PC-9 (cell line): ENCODE data around the gene CAVIN1. TPM values are rescaled to one million over a fixed set of nuclear protein-coding genes. Genes with fewer than 3 reads are reported as not detected.
"Not testable (repeated sequence)": the region's sequence is repeated elsewhere in the genome, so short reads cannot be mapped to it uniquely, and the experiment has no call there.

Experiments
- BruUV-seq: library from RNA; stranded (reverse); fragments of 400-500 nt; replicated peaks from 2 replicates; lab custom pipeline; 2021; lab: Mats Ljungman, UMichigan
- CTCF ChIA-PET: fragments of 300-600 bp; sonication (Branson Sonifier 250); formaldehyde crosslinking; loops from one replicate; lab custom pipeline; 2022; ENCODE audit warnings: antibody characterized with exemption; lab: Charles Lee
- POLR2A ChIA-PET: fragments of 300-600 bp; sonication (Branson Sonifier 250); formaldehyde crosslinking; loops from one replicate; lab custom pipeline; 2022; ENCODE audit warnings: antibody characterized with exemption; ENCODE audit not compliant: unreplicated experiment; lab: Charles Lee
- DNase-seq, 2 experiments: peaks; one replicate each; pipeline versions ENCODE4 v3.0.0 to v3.0.0-alpha.2; 2015 to 2022; ENCODE audit warnings: mixed read lengths in 1 of 2
- H2AFZ ChIP-seq: fragments of 200-600 bp; sonication (generic); 2 replicates; pipeline ENCODE4 v1.8.1; 2017; ENCODE audit warnings: antibody characterized with exemption
- H3F3A ChIP-seq: fragments of 200-600 bp; sonication (generic); 2 replicates; pipeline ENCODE4 v1.8.1; 2017; ENCODE audit warnings: antibody characterized with exemption, mild to moderate bottlenecking, low read depth; ENCODE audit not compliant: insufficient read depth
- H3K27ac ChIP-seq: fragments of 200-600 bp; sonication (generic); 2 replicates; pipeline ENCODE4 v1.6.1; 2016; ENCODE audit warnings: mixed run types
- H3K27me3 ChIP-seq: fragments of 200-600 bp; sonication (generic); 2 replicates; pipeline ENCODE4 v1.6.1; 2016; ENCODE audit warnings: low read depth, mixed run types; ENCODE audit not compliant: insufficient read depth
- H3K36me3 ChIP-seq: fragments of 200-600 bp; sonication (generic); 2 replicates; pipeline ENCODE4 v1.6.1; 2016; ENCODE audit warnings: low read depth, mixed run types
- H3K4me1 ChIP-seq: fragments of 200-600 bp; sonication (generic); replicated peaks from 2 replicates; pipeline ENCODE4 v1.6.1; 2016; ENCODE audit warnings: mixed run types; ENCODE audit not compliant: insufficient read depth
- H3K4me2 ChIP-seq: fragments of 200-600 bp; sonication (generic); 2 replicates; pipeline ENCODE4 v1.6.1; 2017; ENCODE audit warnings: mixed run types
- H3K4me3 ChIP-seq: fragments of 200-600 bp; sonication (generic); 2 replicates; pipeline ENCODE4 v1.6.1; 2016; ENCODE audit warnings: mixed run types
- H3K79me2 ChIP-seq: fragments of 200-600 bp; sonication (generic); 2 replicates; pipeline ENCODE4 v1.6.1; 2017; ENCODE audit warnings: low read depth, mixed run types
- H3K9me2 ChIP-seq: fragments of 200-600 bp; sonication (generic); 2 replicates; pipeline ENCODE4 v1.8.1; 2017; ENCODE audit warnings: mild to moderate bottlenecking; ENCODE audit not compliant: insufficient read depth
- H3K9me3 ChIP-seq: fragments of 200-600 bp; sonication (generic); 2 replicates; pipeline ENCODE4 v1.8.1; 2016; ENCODE audit warnings: low read depth; ENCODE audit not compliant: insufficient read depth
- H4K20me1 ChIP-seq: fragments of 200-600 bp; sonication (generic); 2 replicates; pipeline ENCODE4 v1.8.1; 2017; ENCODE audit not compliant: insufficient read depth
- CTCF ChIP-seq: fragments of 200-600 bp; sonication (generic); conservative IDR thresholded peaks from 2 replicates; pipeline ENCODE4 v1.6.1; 2017; ENCODE audit warnings: mixed run types, antibody characterized with exemption, mild to moderate bottlenecking, moderate library complexity
- EZH2 ChIP-seq: fragments of 200-600 bp; sonication (generic); IDR thresholded peaks from 2 replicates; pipeline ENCODE4 v1.8.0; 2017; ENCODE audit warnings: antibody characterized with exemption, low read depth
- intact Hi-C: fragments of 100-400 bp; cut with micrococcal nuclease; formaldehyde crosslinking; loops from one replicate; pipeline ENCODE4 v1.10.0; 2022; ENCODE audit not compliant: unreplicated experiment
- total RNA-seq: library from RNA; stranded (reverse); gene quantifications from 2 replicates; pipeline ENCODE4 v1.2.3, GENCODE V29; 2021

The CAVIN1 gene
- total RNA-seq, 1 experiment from 2014 or later = 170 TPM

DNA sequence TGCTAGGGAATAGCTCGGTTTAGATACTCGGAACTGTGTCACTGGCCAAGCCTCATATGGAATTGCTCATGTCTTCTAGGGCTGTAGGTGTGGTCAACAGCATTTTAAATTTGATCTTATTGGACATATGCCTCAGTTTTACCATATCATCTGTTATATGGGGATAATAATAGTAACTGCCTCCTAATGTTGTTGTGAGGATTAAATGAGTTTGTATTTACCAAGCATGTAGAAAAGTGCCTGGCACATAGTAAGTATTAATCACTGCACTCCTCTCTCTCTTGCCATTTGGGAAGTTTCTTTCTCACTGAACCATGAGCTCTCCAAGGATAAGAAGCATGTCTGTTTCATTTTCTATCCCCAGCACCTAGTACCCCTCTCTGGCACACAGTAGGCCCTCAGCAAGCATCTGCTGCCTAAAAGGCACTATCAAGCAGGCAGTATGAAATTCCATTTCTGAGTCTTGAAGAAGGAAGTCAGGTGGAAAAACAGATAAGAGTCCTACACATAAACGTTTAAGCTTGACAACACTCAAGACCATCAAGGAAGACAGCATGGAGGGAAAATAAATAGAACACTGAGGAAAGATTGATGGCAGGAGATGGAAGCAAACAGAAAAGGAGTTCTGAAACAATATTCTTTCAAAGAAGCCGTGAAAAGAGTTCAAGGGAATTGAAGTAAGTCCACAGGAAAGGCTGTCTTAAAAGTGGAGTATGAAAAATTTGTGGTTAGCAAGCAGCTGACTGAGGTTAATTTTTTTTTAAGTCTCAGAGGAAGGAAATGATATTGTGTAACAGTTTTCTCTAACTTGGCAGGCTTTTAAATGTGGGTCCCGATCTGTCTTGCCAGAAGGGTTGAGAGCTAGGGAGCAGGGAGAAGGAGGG is 33.4 kb upstream of the CAVIN1 start:
- H3K4me1 ChIP-seq = peaks cover 41% of the 10 kb centered on the region
- H3K4me3 ChIP-seq = peak overlapping the region; percentile 24; the same call in 1 of the 2 replicates
- peaks cover 4% of the 10 kb centered on the region; the same call in 1 of the 2 replicates for H3K36me3 ChIP-seq
- no peak overlapping the region for H2AFZ ChIP-seq
- peaks cover 48% of the 10 kb centered on the region for H3F3A ChIP-seq
- no peaks in the 10 kb centered on the region for H3K9me3 ChIP-seq
- BruUV-seq = no TSS peak
- H3K9me2 ChIP-seq = no peaks in the 10 kb centered on the region
- peaks cover 26% of the 10 kb centered on the region for H3K79me2 ChIP-seq
- H4K20me1 ChIP-seq = 0 out of 2 replicates have a peak, but pooled peaks cover 8% of the 10 kb centered on the region
- H3K4me2 ChIP-seq = peak overlapping the region; percentile 86
- no peak for TF ChIP-seq EZH2
- TF ChIP-seq CTCF = no peak
- CTCF ChIA-PET = interaction anchor here (0.7 kb wide), 1 partner anchor 189 kb away, joined by 3 read pairs; no protein-coding TSS in a partner anchor
- peak in 1 of 2 experiments; percentile 79 for DNase-seq
- POLR2A ChIA-PET = no interaction called here
- no peaks in the 10 kb centered on the region for H3K27me3 ChIP-seq
- H3K27ac ChIP-seq = peak overlapping the region; percentile 78
- intact Hi-C loops = loop anchor here (5.0 kb wide), 1 partner anchor 61 kb away; no protein-coding TSS in a partner anchor

DNA sequence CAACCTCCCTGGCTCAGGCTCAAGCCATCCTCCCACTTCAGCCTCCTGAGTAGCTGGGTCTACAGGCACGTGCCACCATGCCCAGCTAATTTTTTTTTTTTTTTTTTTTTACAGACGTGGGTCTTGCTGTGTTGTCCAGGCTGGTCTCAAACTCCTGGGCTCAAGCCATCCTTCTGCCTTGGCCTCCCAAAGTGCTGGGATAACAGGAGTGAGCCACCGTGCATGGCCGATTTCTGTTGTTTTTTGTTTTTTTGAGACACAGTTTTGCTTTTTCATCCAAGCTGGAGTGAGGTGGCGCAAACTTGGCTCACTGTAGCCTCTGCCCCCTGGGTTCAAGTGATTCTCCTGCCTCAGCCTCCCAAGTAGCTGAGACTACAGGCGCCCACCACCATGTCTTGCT is 31.9 kb upstream of the CAVIN1 start:
- peaks cover 37% of the 10 kb centered on the region for H3F3A ChIP-seq
- H3K27me3 ChIP-seq, POLR2A ChIA-PET, DNase-seq, BruUV-seq, H4K20me1 ChIP-seq, H3K36me3 ChIP-seq, CTCF ChIA-PET, H3K4me3 ChIP-seq, H3K9me2 ChIP-seq, H2AFZ ChIP-seq, H3K4me2 ChIP-seq, H3K27ac ChIP-seq, H3K9me3 ChIP-seq: not testable (repeated sequence)
- H3K4me1 ChIP-seq = peaks cover 29% of the 10 kb centered on the region
- peaks cover 12% of the 10 kb centered on the region for H3K79me2 ChIP-seq
- intact Hi-C loops = loop anchor here (5.0 kb wide), 1 partner anchor 62 kb away; no protein-coding TSS in a partner anchor

DNA sequence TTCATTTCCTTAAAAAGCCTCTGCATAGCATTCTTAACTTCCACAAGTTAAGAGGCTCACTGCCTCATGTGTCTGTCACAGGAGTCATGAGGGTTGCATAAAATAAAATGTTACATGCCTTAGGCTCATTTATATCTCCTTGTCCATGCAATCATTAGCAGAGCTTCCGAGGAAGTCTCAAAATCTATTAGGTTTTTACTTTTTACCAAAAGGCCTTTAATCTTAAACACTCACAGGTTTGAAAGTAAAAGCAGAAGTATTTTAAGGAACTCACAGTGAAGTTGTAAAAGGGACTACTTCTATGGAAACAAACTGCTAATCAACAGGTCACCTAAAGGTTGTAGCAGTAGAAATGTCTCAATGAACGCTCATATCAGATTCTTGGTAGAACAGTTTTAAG is 30.4 kb upstream of the CAVIN1 start:
- Histone ChIP-seq H3K79me2 (no peaks in the 10 kb centered on the region), H3K36me3 (no peaks in the 10 kb centered on the region), H3K27ac (no peak overlapping the region), H2AFZ (no peak overlapping the region), H3K9me3 (no peaks in the 10 kb centered on the region; the same call in 1 of the 2 replicates), H3K4me3 (no peak overlapping the region), H3K4me1 (peaks cover 21% of the 10 kb centered on the region), H4K20me1 (no peaks in the 10 kb centered on the region), H3K9me2 (no peaks in the 10 kb centered on the region), H3K4me2 (no peak overlapping the region), H3K27me3 (no peaks in the 10 kb centered on the region), H3F3A (peaks cover 25% of the 10 kb centered on the region)
- TF ChIP-seq EZH2 (no peak), CTCF (no peak)
- DNase-seq = no peak
- ChIA-PET POLR2A (no interaction called here), CTCF (no interaction called here)
- intact Hi-C loops = no loop called here
- no TSS peak for BruUV-seq

GRCh38 chr17:42451270-42451669 is 28.2 kb upstream of the CAVIN1 start:
- H3K9me2 ChIP-seq, H2AFZ ChIP-seq, intact Hi-C loops, BruUV-seq, H3K9me3 ChIP-seq, H3K4me3 ChIP-seq, H3K27me3 ChIP-seq, H3K79me2 ChIP-seq, H3K4me2 ChIP-seq, H3K27ac ChIP-seq, DNase-seq, CTCF ChIA-PET, H3K4me1 ChIP-seq, H3K36me3 ChIP-seq, H4K20me1 ChIP-seq, H3F3A ChIP-seq, POLR2A ChIA-PET: not testable (repeated sequence)

- CTCF ChIA-PET, POLR2A ChIA-PET: not testable (repeated sequence)
These were observed 26.8 kb upstream of the CAVIN1 start for GRCh38 chr17:42449838-42450237.

More at GRCh38 chr17:42449838-42450237, 26.8 kb upstream of the CAVIN1 start:
- H3F3A ChIP-seq, intact Hi-C loops, H3K36me3 ChIP-seq, BruUV-seq, H2AFZ ChIP-seq, H3K4me2 ChIP-seq, DNase-seq, H3K27me3 ChIP-seq, H3K4me1 ChIP-seq, H3K4me3 ChIP-seq, H3K27ac ChIP-seq, H3K79me2 ChIP-seq, H3K9me2 ChIP-seq, H4K20me1 ChIP-seq, H3K9me3 ChIP-seq: not testable (repeated sequence)
